Measurements from ENCODE around the gene ATIC.

- TF ChIP-seq CTCF (IDR thresholded peaks at IDR 0.05) (no peak), POLR2A (IDR thresholded peaks at IDR 0.05) (no peak)
Measured at GRCh38 chr2:215262303-215262702, 49.6 kb upstream of the ATIC start.

Measured in breast epithelium (tissue), 3 donors.